ENCODE data around the gene KRT82. TPM values are rescaled to one million over a fixed set of nuclear protein-coding genes. Genes with fewer than 3 reads are reported as not detected.

Gene KRT82
- total RNA-seq, 4 donors from 2014 or later = not detected

DNA sequence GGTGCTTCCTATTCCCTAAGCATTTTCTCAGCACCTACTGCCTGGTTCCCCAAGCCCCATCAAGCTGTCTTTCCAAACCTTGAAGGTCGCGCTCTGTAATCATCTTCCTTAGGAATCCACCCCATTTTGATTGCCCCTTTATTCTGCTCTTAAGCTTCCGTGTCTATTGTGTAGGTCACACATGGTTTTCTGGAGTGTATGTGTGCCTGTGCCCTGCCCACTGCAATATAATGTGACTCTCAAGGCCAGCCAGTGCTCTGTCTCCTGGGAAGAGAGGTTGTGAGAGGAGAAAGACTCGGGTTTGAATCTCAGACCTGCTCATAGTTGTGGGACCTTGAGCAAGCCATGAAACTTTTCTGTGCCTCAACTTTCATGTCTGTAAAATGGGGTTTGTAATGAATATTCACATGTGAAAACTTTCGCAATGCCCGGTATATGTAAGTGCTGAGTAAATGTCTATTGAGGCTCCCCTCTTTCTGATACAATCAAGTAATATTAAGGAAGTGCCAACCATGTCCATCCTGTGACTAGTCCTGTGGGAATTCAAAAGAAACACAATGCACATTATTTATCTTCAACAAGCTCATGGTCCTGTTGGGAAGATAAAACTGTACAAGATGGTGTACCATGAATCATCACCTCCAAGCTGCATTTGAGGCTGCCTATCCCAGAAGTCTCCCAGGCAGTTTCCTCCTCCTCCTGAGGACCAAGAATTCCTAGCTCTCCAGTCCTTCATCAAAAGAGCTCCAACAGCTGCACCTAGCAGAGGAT is 28.8 kb upstream of the KRT82 start:
- Histone ChIP-seq H3K4me3 (no peak overlapping the region), H3K9me3 (no peaks in the 10 kb centered on the region), H3K27me3 (no peaks in the 10 kb centered on the region), H3K27ac (no peak overlapping the region), H3K36me3 (no peaks in the 10 kb centered on the region), H3K4me1 (peaks cover 0 to 16% (median 6%) of the 10 kb centered on the region in 4 donors)
- 66 to 67% methylated on average over 6 of the region's 6 CpGs for WGBS, 2 donors (ENCODE audit: low coverage in 1 of 2)
- in situ Hi-C loops (cut with MboI; ENCODE audit: low pct_ligation_motif_present in 1 of 4, low pct_unique_long_range_greater_than_20kb in 1 of 4, low sequenced_read_pairs in 3 of 4) (no loop called here), intact Hi-C loops (cut with DNase I; ENCODE audit: low total_unique reads) (no loop called here)
- TF ChIP-seq POLR2A (IDR thresholded peaks at IDR 0.05) (no peak), EP300 (IDR thresholded peaks at IDR 0.05; ENCODE audit: low read depth) (no peak), POLR2AphosphoS5 (IDR thresholded peaks at IDR 0.05) (no peak)
- TF ChIP-seq, protein P1, sequence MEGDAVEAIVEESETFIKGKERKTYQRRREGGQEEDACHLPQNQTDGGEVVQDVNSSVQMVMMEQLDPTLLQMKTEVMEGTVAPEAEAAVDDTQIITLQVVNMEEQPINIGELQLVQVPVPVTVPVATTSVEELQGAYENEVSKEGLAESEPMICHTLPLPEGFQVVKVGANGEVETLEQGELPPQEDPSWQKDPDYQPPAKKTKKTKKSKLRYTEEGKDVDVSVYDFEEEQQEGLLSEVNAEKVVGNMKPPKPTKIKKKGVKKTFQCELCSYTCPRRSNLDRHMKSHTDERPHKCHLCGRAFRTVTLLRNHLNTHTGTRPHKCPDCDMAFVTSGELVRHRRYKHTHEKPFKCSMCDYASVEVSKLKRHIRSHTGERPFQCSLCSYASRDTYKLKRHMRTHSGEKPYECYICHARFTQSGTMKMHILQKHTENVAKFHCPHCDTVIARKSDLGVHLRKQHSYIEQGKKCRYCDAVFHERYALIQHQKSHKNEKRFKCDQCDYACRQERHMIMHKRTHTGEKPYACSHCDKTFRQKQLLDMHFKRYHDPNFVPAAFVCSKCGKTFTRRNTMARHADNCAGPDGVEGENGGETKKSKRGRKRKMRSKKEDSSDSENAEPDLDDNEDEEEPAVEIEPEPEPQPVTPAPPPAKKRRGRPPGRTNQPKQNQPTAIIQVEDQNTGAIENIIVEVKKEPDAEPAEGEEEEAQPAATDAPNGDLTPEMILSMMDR (IDR thresholded peaks at IDR 0.05) = no peak
- DNase-seq = no peak

DNA sequence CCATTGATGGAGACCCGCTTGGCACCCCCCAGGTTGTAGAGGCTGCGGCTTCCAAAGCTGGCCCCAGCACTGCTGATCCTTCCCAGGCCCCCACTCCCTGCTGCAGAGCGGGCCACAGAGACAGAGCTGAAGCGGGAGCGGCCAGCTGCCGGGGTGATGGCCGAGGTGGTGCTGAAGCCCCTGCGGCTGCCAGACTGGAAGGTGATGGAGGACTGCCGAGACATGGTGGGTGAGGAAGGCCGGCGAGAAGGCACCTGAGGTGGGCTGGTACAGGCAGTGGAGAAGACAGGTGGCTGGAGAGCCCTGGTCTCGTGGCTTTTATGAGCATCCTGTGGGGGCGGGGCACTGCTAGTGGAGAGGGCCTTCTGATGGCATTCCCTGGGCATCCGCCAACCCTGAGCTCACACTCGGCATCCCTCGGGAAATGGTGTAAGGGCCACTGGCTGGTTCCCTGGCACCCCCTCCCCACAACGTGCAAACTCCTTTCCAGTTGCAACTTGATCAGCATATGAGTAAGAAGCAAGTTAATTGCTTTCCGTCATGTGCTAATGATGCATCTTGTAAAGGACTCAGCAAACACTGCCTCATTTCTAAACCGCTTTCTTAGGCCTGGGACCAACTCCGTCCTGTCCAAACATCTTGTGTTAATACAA is 28.1 kb upstream of the KRT82 start, which contains the start of gene KRT75:
Gene KRT75 (minus strand): TSS at position 291 of the 653 bp plus-strand sequence. CDS start 67 bp downstream, at position 224.
- intact Hi-C loops (cut with DNase I; ENCODE audit: low total_unique reads) = no loop called here
- WGBS, 2 donors (ENCODE audit: low coverage in 1 of 2) = 68% methylated on average over 20 of the region's 20 CpGs; no CpG with 5 or more reads in 1 of the 2 donors

DNA sequence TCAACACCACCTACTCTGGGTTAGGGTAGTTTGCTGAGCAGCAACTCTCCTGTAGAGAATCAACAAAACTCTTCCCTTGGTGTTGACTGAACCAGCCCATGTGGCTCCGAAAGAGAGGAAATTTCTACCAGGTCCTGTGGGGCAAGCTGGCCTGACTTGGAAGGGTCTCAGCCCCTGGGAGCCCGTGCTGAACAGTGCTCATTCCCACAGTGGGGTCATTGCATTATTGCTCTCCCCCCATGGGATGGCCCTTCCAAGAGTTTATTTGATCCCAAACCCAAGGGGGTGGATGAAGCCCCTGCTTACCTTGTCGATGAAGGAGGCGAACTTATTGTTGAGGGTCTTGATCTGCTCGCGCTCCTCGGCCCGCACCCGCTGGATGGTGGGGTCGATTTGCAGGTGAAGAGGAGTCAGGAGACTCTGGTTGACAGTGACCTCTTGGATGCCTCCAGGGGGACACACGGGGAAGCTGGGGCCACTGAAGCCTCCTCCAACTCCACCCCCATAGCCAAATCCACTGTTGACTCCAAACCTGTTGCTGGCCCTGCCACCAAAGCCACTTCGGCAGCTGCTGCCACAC is 27.5 kb upstream of the KRT82 start:
- H3K9me3 ChIP-seq = no peaks in the 10 kb centered on the region
- H3K27me3 ChIP-seq = no peaks in the 10 kb centered on the region
- no peak overlapping the region for H3K27ac ChIP-seq
- intact Hi-C loops (cut with DNase I; ENCODE audit: low total_unique reads) (no loop called here), in situ Hi-C loops (cut with MboI; ENCODE audit: low pct_ligation_motif_present in 1 of 4, low pct_unique_long_range_greater_than_20kb in 1 of 4, low sequenced_read_pairs in 3 of 4) (no loop called here)
- TF ChIP-seq POLR2AphosphoS5 (IDR thresholded peaks at IDR 0.05) (no peak), POLR2A (IDR thresholded peaks at IDR 0.05) (no peak), EP300 (IDR thresholded peaks at IDR 0.05; ENCODE audit: low read depth) (no peak)
- TF ChIP-seq, protein P1 (IDR thresholded peaks at IDR 0.05) = no peak
- peaks cover 0 to 16% (median 6%) of the 10 kb centered on the region in 4 donors for H3K4me1 ChIP-seq
- H3K4me3 ChIP-seq = no peak overlapping the region
- no peak for DNase-seq
- 84% methylated on average over 12 of the region's 12 CpGs; no CpG with 5 or more reads in 1 of the 2 donors for WGBS, 2 donors (ENCODE audit: low coverage in 1 of 2)
- H3K36me3 ChIP-seq = no peaks in the 10 kb centered on the region

More for the DNA sequence above, 28.1 kb upstream of the KRT82 start, which contains the start of gene KRT75:
- Histone ChIP-seq H3K9me3 (no peaks in the 10 kb centered on the region), H3K27me3 (no peaks in the 10 kb centered on the region), H3K4me3 (no peak within 1 kb of the TSS), H3K27ac (no peak within 1 kb of the TSS), H3K36me3 (no peaks in the 10 kb centered on the region), H3K4me1 (peaks cover 0 to 16% (median 6%) of the 10 kb centered on the region in 4 donors)
- no peak for DNase-seq
- TF ChIP-seq EP300 (IDR thresholded peaks at IDR 0.05; ENCODE audit: low read depth) = no peak
- TF ChIP-seq POLR2A (IDR thresholded peaks at IDR 0.05) = no peak
- TF ChIP-seq, protein P1 (IDR thresholded peaks at IDR 0.05) = no peak
- no peak for TF ChIP-seq POLR2AphosphoS5 (IDR thresholded peaks at IDR 0.05)
- in situ Hi-C loops (cut with MboI; ENCODE audit: low pct_ligation_motif_present in 1 of 4, low pct_unique_long_range_greater_than_20kb in 1 of 4, low sequenced_read_pairs in 3 of 4) = no loop called here

Measured in transverse colon (tissue), 4 donors.